ENCODE measurements around the gene CDHR3.

DNA sequence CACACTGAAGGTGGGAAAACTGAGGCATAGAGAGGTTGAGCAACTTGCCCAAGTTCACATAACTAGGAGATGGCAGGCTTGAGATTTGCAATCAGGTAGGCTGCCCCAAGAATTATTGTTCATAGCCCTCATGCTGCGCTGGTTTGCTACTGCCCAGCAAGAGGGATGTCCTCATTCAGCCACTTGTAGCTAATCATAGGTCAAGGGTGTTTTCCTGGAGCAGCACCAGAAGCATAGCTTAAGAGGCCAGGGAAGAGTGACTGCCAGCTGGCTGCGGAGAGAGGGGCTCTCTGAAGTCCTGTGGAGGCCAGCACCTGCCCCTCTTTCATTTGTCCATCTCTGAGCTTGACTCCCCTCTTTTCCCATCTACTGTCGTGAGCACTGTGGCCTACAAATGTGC is 15.0 kb downstream of the CDHR3 start:
- TF ChIP-seq, protein P1, sequence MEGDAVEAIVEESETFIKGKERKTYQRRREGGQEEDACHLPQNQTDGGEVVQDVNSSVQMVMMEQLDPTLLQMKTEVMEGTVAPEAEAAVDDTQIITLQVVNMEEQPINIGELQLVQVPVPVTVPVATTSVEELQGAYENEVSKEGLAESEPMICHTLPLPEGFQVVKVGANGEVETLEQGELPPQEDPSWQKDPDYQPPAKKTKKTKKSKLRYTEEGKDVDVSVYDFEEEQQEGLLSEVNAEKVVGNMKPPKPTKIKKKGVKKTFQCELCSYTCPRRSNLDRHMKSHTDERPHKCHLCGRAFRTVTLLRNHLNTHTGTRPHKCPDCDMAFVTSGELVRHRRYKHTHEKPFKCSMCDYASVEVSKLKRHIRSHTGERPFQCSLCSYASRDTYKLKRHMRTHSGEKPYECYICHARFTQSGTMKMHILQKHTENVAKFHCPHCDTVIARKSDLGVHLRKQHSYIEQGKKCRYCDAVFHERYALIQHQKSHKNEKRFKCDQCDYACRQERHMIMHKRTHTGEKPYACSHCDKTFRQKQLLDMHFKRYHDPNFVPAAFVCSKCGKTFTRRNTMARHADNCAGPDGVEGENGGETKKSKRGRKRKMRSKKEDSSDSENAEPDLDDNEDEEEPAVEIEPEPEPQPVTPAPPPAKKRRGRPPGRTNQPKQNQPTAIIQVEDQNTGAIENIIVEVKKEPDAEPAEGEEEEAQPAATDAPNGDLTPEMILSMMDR (IDR thresholded peaks at IDR 0.05 in 2 of 3, conservative IDR thresholded peaks at IDR 0.05 in 1 of 3; ENCODE audit: control insufficient read depth in 2 of 3, extremely low read depth in 1 of 3, insufficient read depth in 1 of 3, low read depth in 3 of 3, low read length in 3 of 3): no peak
- TF ChIP-seq PAX5 (IDR thresholded peaks at IDR 0.05; ENCODE audit: borderline replicate concordance, low read depth, low read length) (no peak), POLR2A (IDR thresholded peaks at IDR 0.05; ENCODE audit: low read depth, low read length) (no peak), BRCA1 (IDR thresholded peaks at IDR 0.05; ENCODE audit: low read depth, low read length) (no peak), POLR2AphosphoS5 (IDR thresholded peaks at IDR 0.05; ENCODE audit: low read length) (no peak)
- TF ChIP-seq, protein P2, sequence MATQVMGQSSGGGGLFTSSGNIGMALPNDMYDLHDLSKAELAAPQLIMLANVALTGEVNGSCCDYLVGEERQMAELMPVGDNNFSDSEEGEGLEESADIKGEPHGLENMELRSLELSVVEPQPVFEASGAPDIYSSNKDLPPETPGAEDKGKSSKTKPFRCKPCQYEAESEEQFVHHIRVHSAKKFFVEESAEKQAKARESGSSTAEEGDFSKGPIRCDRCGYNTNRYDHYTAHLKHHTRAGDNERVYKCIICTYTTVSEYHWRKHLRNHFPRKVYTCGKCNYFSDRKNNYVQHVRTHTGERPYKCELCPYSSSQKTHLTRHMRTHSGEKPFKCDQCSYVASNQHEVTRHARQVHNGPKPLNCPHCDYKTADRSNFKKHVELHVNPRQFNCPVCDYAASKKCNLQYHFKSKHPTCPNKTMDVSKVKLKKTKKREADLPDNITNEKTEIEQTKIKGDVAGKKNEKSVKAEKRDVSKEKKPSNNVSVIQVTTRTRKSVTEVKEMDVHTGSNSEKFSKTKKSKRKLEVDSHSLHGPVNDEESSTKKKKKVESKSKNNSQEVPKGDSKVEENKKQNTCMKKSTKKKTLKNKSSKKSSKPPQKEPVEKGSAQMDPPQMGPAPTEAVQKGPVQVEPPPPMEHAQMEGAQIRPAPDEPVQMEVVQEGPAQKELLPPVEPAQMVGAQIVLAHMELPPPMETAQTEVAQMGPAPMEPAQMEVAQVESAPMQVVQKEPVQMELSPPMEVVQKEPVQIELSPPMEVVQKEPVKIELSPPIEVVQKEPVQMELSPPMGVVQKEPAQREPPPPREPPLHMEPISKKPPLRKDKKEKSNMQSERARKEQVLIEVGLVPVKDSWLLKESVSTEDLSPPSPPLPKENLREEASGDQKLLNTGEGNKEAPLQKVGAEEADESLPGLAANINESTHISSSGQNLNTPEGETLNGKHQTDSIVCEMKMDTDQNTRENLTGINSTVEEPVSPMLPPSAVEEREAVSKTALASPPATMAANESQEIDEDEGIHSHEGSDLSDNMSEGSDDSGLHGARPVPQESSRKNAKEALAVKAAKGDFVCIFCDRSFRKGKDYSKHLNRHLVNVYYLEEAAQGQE (IDR thresholded peaks at IDR 0.05; ENCODE audit: low read depth, low read length): no peak

Data from GM12878 (cell line).